Epithelial cell of prostate (primary cell): ENCODE measurements around the gene NCF2.
"Not testable (repeated sequence)": the region's sequence is repeated elsewhere in the genome, so short reads cannot be mapped to it uniquely, and the experiment has no call there.

Experiments
- DNase-seq: peaks from one replicate; pipeline ENCODE4 v3.0.0-alpha.2; 2011; ENCODE audit warnings: low read depth, low spot score
- H3K27ac ChIP-seq: fragments of 450-650 bp; 2 replicates; pipeline ENCODE4 v1.5.1; 2017; ENCODE audit warnings: mild to moderate bottlenecking

The NCF2 gene, protein sequence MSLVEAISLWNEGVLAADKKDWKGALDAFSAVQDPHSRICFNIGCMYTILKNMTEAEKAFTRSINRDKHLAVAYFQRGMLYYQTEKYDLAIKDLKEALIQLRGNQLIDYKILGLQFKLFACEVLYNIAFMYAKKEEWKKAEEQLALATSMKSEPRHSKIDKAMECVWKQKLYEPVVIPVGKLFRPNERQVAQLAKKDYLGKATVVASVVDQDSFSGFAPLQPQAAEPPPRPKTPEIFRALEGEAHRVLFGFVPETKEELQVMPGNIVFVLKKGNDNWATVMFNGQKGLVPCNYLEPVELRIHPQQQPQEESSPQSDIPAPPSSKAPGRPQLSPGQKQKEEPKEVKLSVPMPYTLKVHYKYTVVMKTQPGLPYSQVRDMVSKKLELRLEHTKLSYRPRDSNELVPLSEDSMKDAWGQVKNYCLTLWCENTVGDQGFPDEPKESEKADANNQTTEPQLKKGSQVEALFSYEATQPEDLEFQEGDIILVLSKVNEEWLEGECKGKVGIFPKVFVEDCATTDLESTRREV

DNA sequence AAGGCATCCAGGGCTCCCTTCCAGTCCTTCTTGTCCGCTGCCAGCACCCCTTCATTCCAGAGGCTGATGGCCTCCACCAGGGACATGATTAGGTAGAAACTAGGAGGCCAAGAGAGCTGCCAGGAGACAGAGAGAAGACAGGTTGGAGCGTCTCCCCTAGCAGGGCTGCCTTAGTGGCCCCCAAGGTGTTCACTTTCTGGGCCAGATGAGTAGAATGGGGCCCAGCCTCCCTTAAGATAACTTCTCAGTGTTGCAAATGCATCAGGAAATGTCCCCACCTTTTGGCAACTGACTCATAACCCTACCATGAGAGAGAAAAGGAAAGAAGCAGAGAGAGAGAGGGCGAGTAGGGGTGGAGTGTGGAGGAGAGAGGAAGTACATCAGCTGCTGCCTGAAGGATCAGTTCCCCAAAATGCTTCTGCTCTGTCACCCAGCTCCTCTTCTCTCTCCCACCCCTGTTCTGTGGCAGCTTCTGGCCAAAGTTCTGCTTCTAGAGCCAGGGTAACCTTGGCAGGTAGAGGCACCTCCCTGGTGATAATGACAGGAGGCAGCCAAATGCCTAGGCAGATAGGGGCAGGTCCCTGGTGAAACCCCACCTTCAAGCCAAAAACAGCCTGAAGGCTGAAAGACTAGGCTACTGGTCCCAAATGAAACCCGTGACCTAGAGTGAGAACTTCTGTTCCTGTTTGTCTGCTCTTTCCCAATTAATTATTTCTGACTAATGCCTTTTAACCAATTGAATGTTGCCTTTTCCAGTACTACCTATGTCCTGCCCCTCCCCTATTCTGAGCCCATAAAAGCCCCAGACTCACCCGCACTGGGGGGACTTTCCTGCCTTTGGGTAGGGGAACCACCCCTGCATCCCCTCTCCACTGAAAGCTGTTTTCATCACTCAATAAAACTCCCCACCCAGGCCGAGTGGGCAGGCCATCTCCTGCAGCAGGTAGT is at the start of gene NCF2:
Gene NCF2 (minus strand): TSS at position 216 of the 948 bp plus-strand sequence. CDS start 130 bp downstream, at position 86.
- DNase-seq, result peak; percentile 57
- H3K27ac ChIP-seq, result peak within 1 kb of the TSS; percentile 90

DNA sequence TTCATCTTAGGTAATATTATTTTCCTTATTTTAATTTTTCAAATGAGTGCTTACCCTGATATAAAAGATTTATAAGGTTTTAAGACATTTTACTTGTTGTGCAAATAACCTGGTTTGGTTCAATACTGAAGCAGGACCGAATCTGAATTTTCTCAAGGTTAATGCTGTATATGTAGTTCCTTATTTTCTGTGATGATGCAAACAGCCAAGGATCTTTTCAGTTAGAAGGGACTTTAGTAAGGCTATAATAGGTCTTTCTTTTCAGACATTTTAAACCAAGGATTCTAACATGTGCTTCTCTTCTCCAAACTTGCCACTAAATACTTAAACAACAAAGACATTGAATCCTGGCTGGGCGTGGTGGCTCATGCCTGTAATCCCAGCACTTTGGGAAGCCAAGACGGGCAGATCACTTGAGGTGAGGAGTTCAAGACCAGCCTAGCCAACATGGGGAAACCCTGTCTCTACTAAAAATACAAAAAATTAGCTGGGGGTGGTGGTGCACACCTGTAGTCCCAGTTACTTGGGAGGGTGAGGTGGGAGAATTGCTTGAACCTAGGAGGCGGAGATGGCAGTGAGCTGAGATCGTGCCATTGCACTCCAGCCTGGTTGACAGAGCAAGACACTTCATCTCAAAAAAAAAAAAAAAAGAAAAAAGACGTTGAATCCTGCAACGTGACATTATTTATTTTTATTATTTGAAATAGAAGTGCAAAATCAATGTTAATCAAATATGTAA is 48.6 kb upstream of the NCF2 start:
- no peak overlapping the region for H3K27ac ChIP-seq
- DNase-seq, result no peak

- no peak overlapping the region for H3K27ac ChIP-seq
- no peak for DNase-seq
Observed at GRCh38 chr1:183636783-183637182, 46.5 kb upstream of the NCF2 start.

DNA sequence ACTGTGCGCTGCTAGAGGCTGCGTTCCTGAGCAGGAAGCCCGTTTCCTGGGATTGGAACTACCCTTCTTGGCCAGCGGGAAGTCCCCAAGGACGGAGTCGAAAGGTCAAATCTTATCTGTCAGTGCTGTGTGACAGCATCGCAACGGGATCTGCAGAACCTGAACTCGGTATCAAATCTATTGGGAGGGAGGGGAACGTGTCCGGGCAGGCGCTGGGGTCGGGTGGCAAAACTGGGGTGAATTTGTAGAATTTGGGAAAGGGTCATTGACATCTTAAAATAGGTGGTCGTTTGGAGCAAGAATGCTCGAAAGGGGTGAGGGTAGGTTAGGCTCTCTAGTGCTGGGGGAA is 46.0 kb upstream of the NCF2 start:
- peak overlapping the region; percentile 93 for H3K27ac ChIP-seq
- DNase-seq, result no peak

DNA sequence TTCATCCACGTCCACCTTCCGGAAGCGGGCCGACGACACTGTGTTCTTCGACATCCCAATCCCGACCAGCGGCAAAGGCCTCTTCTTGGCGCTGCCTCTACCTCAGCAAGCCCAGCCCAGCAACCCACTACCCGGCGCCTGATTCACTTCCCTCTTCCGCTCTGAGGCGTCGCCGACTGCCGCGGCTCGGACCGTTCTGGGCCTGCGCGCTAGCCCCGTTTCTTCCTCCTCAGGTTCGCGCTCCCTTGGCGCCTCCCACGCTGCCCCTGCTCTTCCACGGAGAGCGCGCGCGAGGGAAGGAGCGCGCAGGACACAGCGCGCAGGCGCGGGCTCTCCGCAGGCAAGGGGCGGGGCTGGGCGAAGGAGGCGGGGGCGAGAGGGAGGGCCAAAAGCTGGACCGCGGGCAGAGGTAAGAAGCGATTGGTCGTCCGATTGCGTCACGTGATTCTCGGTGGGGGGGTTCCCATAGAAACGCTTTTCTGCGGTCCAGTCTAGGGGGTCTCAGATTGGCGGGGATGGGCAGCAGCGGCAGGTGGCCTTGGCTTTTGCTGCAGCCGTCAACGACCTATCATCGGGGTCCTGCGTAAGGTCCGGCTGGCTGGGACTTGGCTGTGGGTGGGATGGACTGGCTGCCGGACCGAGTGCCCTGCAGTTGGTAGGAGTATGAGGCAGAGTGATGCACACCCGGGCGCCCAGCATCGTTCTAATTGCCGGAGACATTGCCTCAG is 45.5 kb upstream of the NCF2 start, which contains the start of gene ARPC5:
Gene ARPC5 (minus strand): TSS at position 178 of the 728 bp plus-strand sequence. CDS start 124 bp downstream, at position 54.
- DNase-seq, result peak; percentile 92
- peak within 1 kb of the TSS; percentile 93 for H3K27ac ChIP-seq

DNA sequence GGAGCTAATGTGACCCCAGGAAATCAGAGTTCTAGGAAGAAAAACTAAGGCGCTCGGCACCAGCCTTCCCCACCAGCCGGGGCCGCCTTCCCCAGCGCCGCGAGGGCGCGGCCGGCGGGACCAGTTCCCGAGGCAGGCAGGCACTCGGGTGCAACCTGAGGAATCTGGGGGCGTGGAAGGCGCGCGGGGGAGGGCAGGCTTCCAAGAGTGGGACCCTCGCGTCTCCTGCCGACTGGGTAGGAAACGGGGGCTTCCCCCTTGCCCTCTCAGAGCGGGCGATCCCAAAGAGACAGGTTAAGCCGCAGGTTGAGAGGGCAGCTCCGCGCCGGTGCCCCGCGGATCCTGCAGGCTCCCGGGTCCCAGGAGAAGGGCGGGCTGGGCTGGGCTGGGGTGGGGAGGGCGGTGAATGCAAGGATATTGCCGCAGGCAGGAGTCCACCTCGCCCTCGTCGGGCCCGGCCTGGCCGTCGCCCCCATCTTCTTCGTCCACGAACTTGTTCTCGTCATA is 44.9 kb upstream of the NCF2 start:
- no peak for DNase-seq
- peak overlapping the region; percentile 93 for H3K27ac ChIP-seq

DNA sequence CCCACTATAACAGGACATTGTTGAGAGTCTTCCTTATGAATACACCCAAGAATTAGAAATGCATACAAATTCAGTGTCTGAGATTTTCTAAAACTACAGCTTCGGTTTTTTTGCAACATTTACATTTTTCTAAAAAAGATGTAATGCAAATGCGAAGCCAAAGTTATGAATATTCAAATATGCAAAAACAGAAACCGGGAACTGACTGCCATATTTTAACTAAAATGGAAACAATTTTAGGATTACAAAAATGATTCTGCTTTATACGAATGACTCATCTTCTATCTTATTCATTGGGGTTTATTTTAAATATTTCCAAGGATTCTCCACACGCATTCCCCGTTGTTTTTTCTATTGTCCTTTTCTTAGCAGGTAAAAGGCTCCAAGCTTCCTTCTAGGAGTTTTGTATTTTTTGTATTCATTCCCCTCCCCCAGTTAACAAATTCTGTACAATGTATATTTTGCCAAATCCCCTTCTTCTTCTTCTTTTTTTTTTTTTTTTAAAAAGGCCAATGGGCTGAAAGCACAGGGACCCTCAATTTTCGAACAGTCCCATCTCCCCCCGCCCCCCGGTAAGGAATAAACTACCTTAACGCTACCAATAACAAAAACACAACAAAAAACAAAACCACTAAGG is 44.3 kb upstream of the NCF2 start:
- peak overlapping the region; percentile 93 for H3K27ac ChIP-seq
- DNase-seq, result no peak

DNA sequence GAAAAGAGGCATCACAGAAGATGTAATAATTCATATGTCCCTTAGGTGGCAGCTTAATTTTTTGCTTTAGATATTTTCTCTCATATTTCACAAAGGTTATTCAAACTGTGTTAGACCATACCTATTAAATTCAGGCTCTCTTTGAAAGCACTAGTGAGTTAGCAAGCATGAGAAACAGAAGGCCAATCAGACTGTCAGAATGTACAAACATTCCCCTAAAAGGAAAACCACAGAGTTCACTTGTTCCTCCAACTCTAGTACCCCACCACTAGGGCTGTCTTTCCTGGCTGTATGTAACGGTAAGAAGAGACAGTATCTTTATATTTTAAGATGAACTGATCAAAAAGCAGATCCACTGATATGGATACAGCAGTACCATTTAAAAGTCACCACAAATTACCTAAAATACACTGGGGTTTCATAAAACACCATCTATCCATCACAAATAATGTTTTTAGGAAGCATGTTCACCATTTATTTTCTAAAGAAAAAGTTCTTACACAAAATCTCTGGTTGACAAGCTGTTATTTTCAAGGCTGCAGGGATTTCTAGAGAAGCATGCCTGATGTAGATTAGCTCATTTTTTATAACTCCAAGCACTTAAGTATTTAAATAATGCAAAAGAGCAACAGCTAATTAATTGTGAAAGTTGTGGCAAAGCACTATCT is 43.6 kb upstream of the NCF2 start:
- DNase-seq, result no peak
- H3K27ac ChIP-seq, result peak overlapping the region; percentile 93

- H3K27ac ChIP-seq, result no peak overlapping the region
- DNase-seq, result no peak
Observed at GRCh38 chr1:183632964-183633363, 42.7 kb upstream of the NCF2 start.

DNA sequence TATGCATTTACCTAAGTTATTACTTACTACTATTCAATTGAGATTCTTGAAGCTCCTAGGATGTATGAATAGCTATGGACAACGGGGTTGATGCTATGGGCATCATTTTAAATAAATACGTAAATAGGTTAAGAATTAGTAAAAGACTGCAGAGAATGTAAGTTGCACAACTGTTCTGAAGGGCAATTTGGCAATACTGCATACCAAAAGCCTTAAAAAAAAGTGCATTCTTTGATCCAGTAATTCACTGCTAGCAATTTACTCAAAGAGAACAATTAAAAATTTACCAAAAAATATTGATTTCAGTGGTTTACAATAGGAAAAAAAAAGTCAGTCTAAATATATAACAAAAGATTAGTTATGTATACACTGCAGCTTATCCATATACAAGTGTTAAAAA is 41.9 kb upstream of the NCF2 start:
- DNase-seq, result no peak
- H3K27ac ChIP-seq, result no peak overlapping the region

DNA sequence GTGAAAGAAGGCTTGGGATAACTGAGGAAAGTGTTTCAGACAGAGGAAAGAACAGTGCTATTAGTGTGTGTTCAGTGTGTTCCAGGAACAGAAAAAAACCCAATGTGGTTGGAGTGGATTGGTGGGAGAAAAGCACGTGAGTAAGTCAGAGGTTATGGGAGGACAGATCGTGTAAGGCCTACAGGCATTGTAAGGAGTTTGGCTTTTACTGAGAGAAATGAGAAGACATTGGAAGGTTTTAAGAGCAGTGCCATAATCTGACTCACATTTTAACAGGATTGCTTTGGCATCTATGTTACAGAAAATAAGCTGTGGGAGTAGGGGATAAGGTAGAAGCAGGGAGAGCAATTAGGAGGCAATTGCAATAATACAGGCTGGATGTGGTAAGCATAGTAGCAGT is 40.5 kb upstream of the NCF2 start:
- DNase-seq, result no peak
- peak overlapping the region; percentile 9 for H3K27ac ChIP-seq

DNA sequence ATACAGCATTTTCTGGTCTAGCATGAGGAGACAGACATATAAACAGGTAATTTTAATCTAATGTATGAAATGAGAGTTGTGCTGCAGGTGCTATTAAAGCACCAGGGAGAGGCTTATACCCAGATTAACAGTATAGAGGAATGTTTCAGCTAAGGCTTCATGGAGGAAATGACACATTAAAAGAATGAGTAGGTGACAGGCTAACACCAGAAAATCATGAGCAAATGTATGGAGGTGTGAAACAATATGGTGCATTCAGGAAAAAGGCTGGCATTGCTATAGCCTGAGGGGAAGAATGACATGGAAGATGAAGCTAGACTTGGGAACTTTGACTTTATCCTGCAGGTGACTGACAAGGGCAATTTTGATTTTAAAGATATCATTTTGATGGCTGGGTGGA is 38.3 kb upstream of the NCF2 start:
- H3K27ac ChIP-seq, result peak overlapping the region; percentile 71

DNA sequence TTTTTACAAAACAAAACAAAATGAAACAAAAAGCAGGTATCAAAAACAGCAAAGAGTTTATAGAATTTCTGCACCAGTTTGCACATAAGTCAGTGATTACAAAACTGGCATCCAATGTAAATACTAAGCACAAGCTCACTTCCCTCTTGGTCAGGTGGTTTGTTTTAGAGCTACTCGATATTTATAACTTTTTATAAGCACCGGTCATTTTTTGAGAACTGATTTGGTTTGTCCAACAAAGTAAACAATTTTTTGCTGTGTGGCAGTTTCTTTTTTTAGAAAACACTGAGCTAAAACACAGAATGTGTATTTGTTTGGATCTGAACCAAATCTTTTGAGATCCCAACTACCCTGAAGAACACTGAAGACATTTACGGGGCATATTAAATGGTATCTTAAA is 36.0 kb upstream of the NCF2 start:
- peak overlapping the region; percentile 71 for H3K27ac ChIP-seq
- DNase-seq, result not testable (repeated sequence)

More for the DNA sequence above, 38.3 kb upstream of the NCF2 start:
- DNase-seq, result no peak

- no peak for DNase-seq
- peak overlapping the region; percentile 71 for H3K27ac ChIP-seq
Observed at GRCh38 chr1:183622884-183623785, 32.9 kb upstream of the NCF2 start.

DNA sequence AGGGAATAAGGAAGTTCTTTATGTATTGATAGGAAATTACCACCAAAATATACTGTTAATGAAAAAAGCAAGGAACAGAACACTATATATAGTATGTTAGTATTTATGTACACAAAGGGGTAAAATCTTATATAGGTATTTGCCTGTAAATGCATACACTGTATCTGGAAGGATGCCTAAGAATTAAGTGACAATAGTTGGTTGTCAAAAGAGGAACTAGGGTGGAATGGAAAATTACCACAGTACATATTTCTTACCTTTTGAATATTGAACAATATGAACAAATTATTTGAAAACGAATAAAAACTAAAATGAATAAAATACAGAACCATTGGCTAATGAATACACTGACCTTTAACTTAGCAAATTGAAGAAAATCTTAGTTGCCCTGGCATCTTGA is 31.8 kb upstream of the NCF2 start:
- H3K27ac ChIP-seq, result peak overlapping the region; percentile 71
- no peak for DNase-seq

- no peak for DNase-seq
- H3K27ac ChIP-seq, result peak overlapping the region; percentile 71
Observed at GRCh38 chr1:183620311-183620710, 30.1 kb upstream of the NCF2 start.

GRCh38 chr1:183619781-183620180 is 29.5 kb upstream of the NCF2 start:
- no peak for DNase-seq
- peak overlapping the region; percentile 71 for H3K27ac ChIP-seq
